Activated naive CD4-positive, alpha-beta T cell treated with anti-CD3 and anti-CD28 coated beads, Interleukin-2, amount 50 U/mL, for 24 hours (primary cell): ENCODE results near the gene ST6GALNAC4.

ENCODE experiments used
- H3K27ac Mint-ChIP-seq: one replicate; pipeline ENCODE4 v1.8.0; 2021; ENCODE audit warnings: mild to moderate bottlenecking, mixed read lengths
- H3K27me3 Mint-ChIP-seq: one replicate; pipeline ENCODE4 v1.8.0; 2021; ENCODE audit warnings: mixed read lengths
- H3K36me3 Mint-ChIP-seq: one replicate; pipeline ENCODE4 v1.8.0; 2021; ENCODE audit warnings: mixed read lengths
- H3K4me1 Mint-ChIP-seq: one replicate; pipeline ENCODE4 v1.8.0; 2021; ENCODE audit warnings: mixed read lengths
- H3K4me3 Mint-ChIP-seq: one replicate; pipeline ENCODE4 v1.8.0; 2021; ENCODE audit warnings: mild to moderate bottlenecking, mixed read lengths
- H3K9me3 Mint-ChIP-seq: one replicate; pipeline ENCODE4 v1.8.0; 2021; ENCODE audit warnings: mixed read lengths

The ST6GALNAC4 gene

GRCh38 chr9:127953154-127953553 is 36.3 kb upstream of the ST6GALNAC4 start:
- Mint-ChIP-seq H3K27me3 (no peaks in the 10 kb centered on the region), H3K27ac (peak overlapping the region; percentile 99), H3K4me3 (no peak overlapping the region), H3K4me1 (peaks cover 84% of the 10 kb centered on the region), H3K9me3 (no peaks in the 10 kb centered on the region), H3K36me3 (peaks cover 3% of the 10 kb centered on the region)

GRCh38 chr9:127950513-127951289 is 33.9 kb upstream of the ST6GALNAC4 start:
- H3K4me1 Mint-ChIP-seq: peaks cover 73% of the 10 kb centered on the region
- peak overlapping the region; percentile 92 for H3K27ac Mint-ChIP-seq
- H3K4me3 Mint-ChIP-seq: peak overlapping the region; percentile 39
- H3K27me3 Mint-ChIP-seq: no peaks in the 10 kb centered on the region
- H3K9me3 Mint-ChIP-seq: no peaks in the 10 kb centered on the region
- peaks cover 1% of the 10 kb centered on the region for H3K36me3 Mint-ChIP-seq

GRCh38 chr9:127949827-127950512 is 33.1 kb upstream of the ST6GALNAC4 start:
- Mint-ChIP-seq H3K4me3 (no peak overlapping the region), H3K9me3 (no peaks in the 10 kb centered on the region), H3K27ac (peak overlapping the region; percentile 92), H3K27me3 (no peaks in the 10 kb centered on the region), H3K36me3 (peaks cover 3% of the 10 kb centered on the region), H3K4me1 (peaks cover 69% of the 10 kb centered on the region)

GRCh38 chr9:127947841-127948710 is 31.2 kb upstream of the ST6GALNAC4 start:
- Mint-ChIP-seq H3K9me3 (no peaks in the 10 kb centered on the region), H3K27me3 (no peaks in the 10 kb centered on the region), H3K4me3 (no peak overlapping the region), H3K4me1 (peaks cover 61% of the 10 kb centered on the region), H3K27ac (peak overlapping the region; percentile 96), H3K36me3 (peaks cover 6% of the 10 kb centered on the region)

GRCh38 chr9:127946728-127947127 is 29.9 kb upstream of the ST6GALNAC4 start:
- Mint-ChIP-seq H3K36me3 (peaks cover 6% of the 10 kb centered on the region), H3K4me1 (peaks cover 54% of the 10 kb centered on the region), H3K4me3 (no peak overlapping the region), H3K27me3 (no peaks in the 10 kb centered on the region), H3K27ac (peak overlapping the region; percentile 68), H3K9me3 (no peaks in the 10 kb centered on the region)

- Mint-ChIP-seq H3K4me3 (no peak overlapping the region), H3K27me3 (no peaks in the 10 kb centered on the region), H3K9me3 (no peaks in the 10 kb centered on the region), H3K4me1 (peaks cover 49% of the 10 kb centered on the region), H3K36me3 (peaks cover 5% of the 10 kb centered on the region), H3K27ac (peak overlapping the region; percentile 51)
Observed at GRCh38 chr9:127945942-127946341, 29.1 kb upstream of the ST6GALNAC4 start.

GRCh38 chr9:127945338-127945737 is 28.5 kb upstream of the ST6GALNAC4 start:
- Mint-ChIP-seq H3K4me1 (peaks cover 43% of the 10 kb centered on the region), H3K27me3 (no peaks in the 10 kb centered on the region), H3K36me3 (peaks cover 6% of the 10 kb centered on the region), H3K4me3 (no peak overlapping the region), H3K9me3 (no peaks in the 10 kb centered on the region), H3K27ac (peak overlapping the region; percentile 51)

- no peaks in the 10 kb centered on the region for H3K27me3 Mint-ChIP-seq
- peaks cover 37% of the 10 kb centered on the region for H3K4me1 Mint-ChIP-seq
- H3K4me3 Mint-ChIP-seq: no peak overlapping the region
- H3K9me3 Mint-ChIP-seq: no peaks in the 10 kb centered on the region
- H3K36me3 Mint-ChIP-seq: peaks cover 7% of the 10 kb centered on the region
- peak overlapping the region; percentile 38 for H3K27ac Mint-ChIP-seq
Observed at GRCh38 chr9:127944586-127945218, 27.9 kb upstream of the ST6GALNAC4 start.

- H3K4me3 Mint-ChIP-seq: no peak overlapping the region
- peaks cover 32% of the 10 kb centered on the region for H3K4me1 Mint-ChIP-seq
- H3K36me3 Mint-ChIP-seq: peaks cover 7% of the 10 kb centered on the region
- no peaks in the 10 kb centered on the region for H3K9me3 Mint-ChIP-seq
- H3K27ac Mint-ChIP-seq: peak overlapping the region; percentile 94
- H3K27me3 Mint-ChIP-seq: no peaks in the 10 kb centered on the region
Observed at GRCh38 chr9:127943731-127944144, 26.9 kb upstream of the ST6GALNAC4 start.

GRCh38 chr9:127943011-127943662 is 26.3 kb upstream of the ST6GALNAC4 start:
- Mint-ChIP-seq H3K4me3 (no peak overlapping the region), H3K9me3 (no peaks in the 10 kb centered on the region), H3K36me3 (peaks cover 7% of the 10 kb centered on the region), H3K27ac (peak overlapping the region; percentile 87), H3K4me1 (peaks cover 32% of the 10 kb centered on the region), H3K27me3 (no peaks in the 10 kb centered on the region)

GRCh38 chr9:127942216-127943010 is 25.6 kb upstream of the ST6GALNAC4 start:
- H3K27me3 Mint-ChIP-seq: no peaks in the 10 kb centered on the region
- no peak overlapping the region for H3K4me3 Mint-ChIP-seq
- H3K27ac Mint-ChIP-seq: peak overlapping the region; percentile 87
- H3K36me3 Mint-ChIP-seq: peaks cover 7% of the 10 kb centered on the region
- H3K4me1 Mint-ChIP-seq: peaks cover 33% of the 10 kb centered on the region
- H3K9me3 Mint-ChIP-seq: no peaks in the 10 kb centered on the region

GRCh38 chr9:127941961-127942215 is 25.0 kb upstream of the ST6GALNAC4 start:
- Mint-ChIP-seq H3K27me3 (no peaks in the 10 kb centered on the region), H3K9me3 (no peaks in the 10 kb centered on the region), H3K4me1 (peaks cover 35% of the 10 kb centered on the region), H3K27ac (no peak overlapping the region), H3K4me3 (no peak overlapping the region), H3K36me3 (peaks cover 7% of the 10 kb centered on the region)

GRCh38 chr9:127941062-127941960 is 24.5 kb upstream of the ST6GALNAC4 start:
- H3K9me3 Mint-ChIP-seq: no peaks in the 10 kb centered on the region
- H3K4me3 Mint-ChIP-seq: no peak overlapping the region
- no peaks in the 10 kb centered on the region for H3K27me3 Mint-ChIP-seq
- H3K27ac Mint-ChIP-seq: peak overlapping the region; percentile 74
- H3K36me3 Mint-ChIP-seq: peaks cover 7% of the 10 kb centered on the region
- peaks cover 41% of the 10 kb centered on the region for H3K4me1 Mint-ChIP-seq
